ENCODE results near the gene LRRC8B. TPM values are rescaled to one million over a fixed set of nuclear protein-coding genes. Genes with fewer than 3 reads are reported as not detected.
"Not testable (repeated sequence)": the region's sequence is repeated elsewhere in the genome, so short reads cannot be mapped to it uniquely, and the experiment has no call there.

Gene LRRC8B
- total RNA-seq, 1 experiment from 2014 or later = 42.9 TPM

DNA sequence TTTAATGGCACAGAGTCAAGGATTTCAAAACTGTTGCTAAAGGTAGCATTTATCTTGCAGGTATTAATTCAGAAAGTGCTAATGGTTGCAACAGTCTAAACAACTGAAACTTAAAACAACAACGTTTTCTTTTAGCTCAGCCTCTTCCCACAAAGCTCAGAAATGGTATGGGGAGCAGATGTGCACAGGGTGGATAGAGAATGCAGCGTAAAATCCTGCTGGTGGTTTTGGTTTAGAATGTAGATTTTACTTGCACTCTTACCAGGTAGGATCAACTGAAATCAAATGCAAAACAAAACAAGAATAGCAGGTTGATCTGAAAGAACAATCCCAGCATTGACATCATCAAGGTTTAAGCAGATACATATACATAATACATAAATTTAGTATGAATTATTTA, 104.5 kb downstream of the LRRC8B start:
- CTCF ChIA-PET = interaction anchor here (1.1 to 1.2 kb wide), 2 partner anchors 27 to 134 kb away, joined by 3 to 4 read pairs; no protein-coding TSS in a partner anchor
- intact Hi-C loops (cut with micrococcal nuclease; ENCODE audit: unreplicated experiment) = no loop called here

DNA sequence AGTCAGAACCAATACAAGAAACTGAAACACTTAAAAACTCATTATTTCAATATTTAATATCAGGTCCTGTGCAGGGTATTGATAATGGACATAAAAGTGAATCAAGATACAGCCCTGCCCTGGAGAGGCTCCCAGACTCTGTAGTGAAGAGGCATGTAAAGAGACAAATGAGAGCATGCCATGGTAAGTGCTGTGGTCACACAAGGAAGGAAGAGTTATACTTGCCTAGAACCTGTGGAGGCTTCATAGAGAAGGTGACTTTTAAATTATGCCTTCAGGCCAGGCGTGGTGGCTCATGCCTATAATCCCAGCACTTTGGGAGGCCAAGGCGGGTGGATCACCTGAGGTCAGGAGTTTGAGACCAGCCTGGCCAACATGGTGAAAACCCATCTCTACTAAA, 105.0 kb downstream of the LRRC8B start:
- H3K4me1 Mint-ChIP-seq (ENCODE audit: low read depth, unreplicated experiment); intact Hi-C loops (cut with micrococcal nuclease; ENCODE audit: unreplicated experiment); H3K9me3 Mint-ChIP-seq (ENCODE audit: low read depth, unreplicated experiment); DNase-seq; H3K4me3 Mint-ChIP-seq (ENCODE audit: low read depth, unreplicated experiment); H3K27ac Mint-ChIP-seq (ENCODE audit: unreplicated experiment); BruUV-seq (replicated peaks); H3K27me3 Mint-ChIP-seq (ENCODE audit: unreplicated experiment): not testable (repeated sequence)
- peaks cover 17% of the 10 kb centered on the region for H3K36me3 Mint-ChIP-seq (ENCODE audit: insufficient read depth, unreplicated experiment)
- CTCF ChIA-PET = interaction anchor here (1.1 to 1.2 kb wide), 2 partner anchors 26 to 133 kb away, joined by 3 to 4 read pairs; no protein-coding TSS in a partner anchor

More for the DNA sequence above, 104.5 kb downstream of the LRRC8B start:
- no peak overlapping the region for H3K4me3 Mint-ChIP-seq (ENCODE audit: low read depth, unreplicated experiment)
- H3K9me3 Mint-ChIP-seq (ENCODE audit: low read depth, unreplicated experiment) = no peaks in the 10 kb centered on the region
- H3K27me3 Mint-ChIP-seq (ENCODE audit: unreplicated experiment) = no peaks in the 10 kb centered on the region
- H3K4me1 Mint-ChIP-seq (ENCODE audit: low read depth, unreplicated experiment) = no peaks in the 10 kb centered on the region
- TF ChIP-seq, protein P1, sequence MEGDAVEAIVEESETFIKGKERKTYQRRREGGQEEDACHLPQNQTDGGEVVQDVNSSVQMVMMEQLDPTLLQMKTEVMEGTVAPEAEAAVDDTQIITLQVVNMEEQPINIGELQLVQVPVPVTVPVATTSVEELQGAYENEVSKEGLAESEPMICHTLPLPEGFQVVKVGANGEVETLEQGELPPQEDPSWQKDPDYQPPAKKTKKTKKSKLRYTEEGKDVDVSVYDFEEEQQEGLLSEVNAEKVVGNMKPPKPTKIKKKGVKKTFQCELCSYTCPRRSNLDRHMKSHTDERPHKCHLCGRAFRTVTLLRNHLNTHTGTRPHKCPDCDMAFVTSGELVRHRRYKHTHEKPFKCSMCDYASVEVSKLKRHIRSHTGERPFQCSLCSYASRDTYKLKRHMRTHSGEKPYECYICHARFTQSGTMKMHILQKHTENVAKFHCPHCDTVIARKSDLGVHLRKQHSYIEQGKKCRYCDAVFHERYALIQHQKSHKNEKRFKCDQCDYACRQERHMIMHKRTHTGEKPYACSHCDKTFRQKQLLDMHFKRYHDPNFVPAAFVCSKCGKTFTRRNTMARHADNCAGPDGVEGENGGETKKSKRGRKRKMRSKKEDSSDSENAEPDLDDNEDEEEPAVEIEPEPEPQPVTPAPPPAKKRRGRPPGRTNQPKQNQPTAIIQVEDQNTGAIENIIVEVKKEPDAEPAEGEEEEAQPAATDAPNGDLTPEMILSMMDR (IDR thresholded peaks at IDR 0.05; ENCODE audit: unreplicated experiment) = no peak
- no peak overlapping the region for H3K27ac Mint-ChIP-seq (ENCODE audit: unreplicated experiment)
- no peak for DNase-seq
- no TSS peak for BruUV-seq (replicated peaks)
- H3K36me3 Mint-ChIP-seq (ENCODE audit: insufficient read depth, unreplicated experiment) = peaks cover 17% of the 10 kb centered on the region

DNA sequence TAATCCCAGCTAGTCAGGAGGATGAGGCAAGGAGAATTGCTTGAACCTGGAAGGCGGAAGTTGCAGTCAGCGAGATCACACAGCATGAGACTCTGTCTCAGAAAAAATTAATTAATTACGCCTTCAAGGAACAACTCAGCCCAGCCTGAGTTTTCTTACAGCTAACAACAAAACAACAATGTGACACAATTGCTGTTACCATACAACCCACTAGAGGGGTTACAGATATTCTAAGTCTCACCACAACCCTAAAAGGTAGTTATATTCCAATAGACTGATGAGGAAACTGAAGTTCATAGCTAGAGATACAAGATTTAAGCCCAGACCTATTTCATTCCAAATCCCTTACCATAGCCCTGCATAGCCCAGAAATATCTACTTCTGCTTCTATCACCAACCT, 105.4 kb downstream of the LRRC8B start:
- CTCF ChIA-PET = interaction anchor here (1.1 kb wide), 1 partner anchor 26 kb away, joined by 3 read pairs; no protein-coding TSS in a partner anchor
- intact Hi-C loops (cut with micrococcal nuclease; ENCODE audit: unreplicated experiment) = loop anchor here (10.0 kb wide), 1 partner anchor 375 kb away; no protein-coding TSS in a partner anchor
- Mint-ChIP-seq H3K27me3 (ENCODE audit: unreplicated experiment) (no peaks in the 10 kb centered on the region), H3K9me3 (ENCODE audit: low read depth, unreplicated experiment) (no peaks in the 10 kb centered on the region), H3K36me3 (ENCODE audit: insufficient read depth, unreplicated experiment) (peaks cover 17% of the 10 kb centered on the region), H3K4me1 (ENCODE audit: low read depth, unreplicated experiment) (no peaks in the 10 kb centered on the region), H3K27ac (ENCODE audit: unreplicated experiment) (no peak overlapping the region), H3K4me3 (ENCODE audit: low read depth, unreplicated experiment) (no peak overlapping the region)
- no peak for DNase-seq
- TF ChIP-seq, protein P1 (IDR thresholded peaks at IDR 0.05; ENCODE audit: unreplicated experiment) = no peak
- BruUV-seq (replicated peaks) = no TSS peak

DNA sequence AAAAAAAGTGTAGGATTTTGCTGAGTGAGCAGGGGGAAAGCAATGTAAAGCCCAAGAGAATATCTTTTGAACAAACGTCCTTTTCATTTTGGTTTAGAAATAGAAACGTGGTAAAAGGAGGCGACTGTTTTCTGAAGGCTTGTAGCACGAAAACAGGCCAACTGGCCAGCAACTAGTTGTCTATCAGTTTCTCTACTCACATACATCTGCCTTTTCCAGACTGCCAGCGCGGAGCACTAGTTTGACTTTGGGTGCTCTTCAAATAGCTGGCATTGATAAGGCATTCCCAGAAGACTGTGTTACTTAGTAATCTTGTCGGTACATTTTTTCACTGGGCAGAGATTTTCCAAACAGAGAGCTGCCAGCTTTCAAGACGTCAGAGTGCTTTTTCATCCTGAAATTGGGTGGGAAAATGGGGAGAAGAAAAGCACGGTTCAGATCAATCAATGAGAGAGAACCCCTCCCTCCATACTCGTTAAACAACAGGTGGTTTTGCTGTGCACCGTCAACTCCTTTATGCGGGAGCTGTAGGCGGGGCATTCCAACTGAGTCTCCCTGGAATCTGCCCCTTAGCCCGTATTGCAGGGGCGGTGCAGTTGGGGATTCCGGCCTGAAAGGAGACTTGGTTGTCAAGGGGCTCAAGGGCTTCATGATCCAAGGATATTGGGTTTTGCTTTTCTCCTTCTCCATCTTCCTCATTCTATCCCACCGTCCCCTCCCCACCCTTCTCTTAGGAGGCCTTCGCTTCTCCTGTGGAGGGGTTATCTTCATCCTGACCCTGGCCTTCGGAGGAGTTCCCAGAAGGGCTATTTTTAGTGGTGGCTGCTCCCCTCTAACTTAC, 107.4 kb downstream of the LRRC8B start:
- CTCF ChIA-PET = interaction anchor here (1.6 kb wide), 1 partner anchor 131 kb away, joined by 4 read pairs; no protein-coding TSS in a partner anchor
- peak overlapping the region; percentile 89 for H3K4me3 Mint-ChIP-seq (ENCODE audit: low read depth, unreplicated experiment)
- peak; percentile 3 for DNase-seq
- H3K27me3 Mint-ChIP-seq (ENCODE audit: unreplicated experiment) = no peaks in the 10 kb centered on the region
- peak overlapping the region; percentile 75 for H3K27ac Mint-ChIP-seq (ENCODE audit: unreplicated experiment)
- peaks cover 11% of the 10 kb centered on the region for H3K4me1 Mint-ChIP-seq (ENCODE audit: low read depth, unreplicated experiment)
- no peaks in the 10 kb centered on the region for H3K9me3 Mint-ChIP-seq (ENCODE audit: low read depth, unreplicated experiment)
- TSS peak; percentile 59 for BruUV-seq (replicated peaks)
- TF ChIP-seq, protein P1 (IDR thresholded peaks at IDR 0.05; ENCODE audit: unreplicated experiment) = no peak
- intact Hi-C loops (cut with micrococcal nuclease; ENCODE audit: unreplicated experiment) = loop anchor here (1.0 to 10.0 kb wide), 2 partner anchors 131 to 373 kb away; no protein-coding TSS in a partner anchor
- peaks cover 17% of the 10 kb centered on the region for H3K36me3 Mint-ChIP-seq (ENCODE audit: insufficient read depth, unreplicated experiment)
